Psoas muscle (tissue), 8 donors: ENCODE measurements around the gene PGF. TPM values are rescaled to one million over a fixed set of nuclear protein-coding genes. Genes with fewer than 3 reads are reported as not detected.

Experiments used
- ATAC-seq, 4 donors: fragments of 200-7000 bp; cut with Tn5 transposase; one replicate each; pipeline ENCODE4 v1.9.1; 2020; ENCODE audit warnings: moderate library complexity in 3 of 4, mild to moderate bottlenecking in 2 of 4
- DNase-seq, 2 donors: peaks; one replicate each; pipeline ENCODE4 v3.0.0-alpha.2; 2020
- H3K27ac ChIP-seq: fragments of 200-600 bp; one replicate; pipeline ENCODE4 v1.8.0; 2022
- H3K27me3 ChIP-seq, 3 donors: fragments of 200-600 bp in 1 of 3; one replicate each; pipeline versions ENCODE4 v1.6.1 to v1.8.0; 2013 to 2022; ENCODE audit warnings: low read length in 2 of 3, mild to moderate bottlenecking in 2 of 3, moderate library complexity in 1 of 3; ENCODE audit not compliant: insufficient read depth in 3 of 3
- H3K36me3 ChIP-seq, 2 donors: fragments of 200-600 bp in 1 of 2; one replicate each; pipeline versions ENCODE4 v1.6.1 to v1.8.0; 2013 to 2022; ENCODE audit warnings: low read depth in 1 of 2, mild to moderate bottlenecking in 1 of 2, moderate library complexity in 1 of 2; ENCODE audit not compliant: insufficient read depth in 1 of 2
- H3K4me1 ChIP-seq: fragments of 200-600 bp; one replicate; pipeline ENCODE4 v1.8.0; 2022
- H3K4me3 ChIP-seq: fragments of 200-600 bp; one replicate; pipeline ENCODE4 v1.8.0; 2022; ENCODE audit warnings: mild to moderate bottlenecking
- H3K9me3 ChIP-seq: fragments of 200-600 bp; one replicate; pipeline ENCODE4 v1.8.0; 2022
- CTCF ChIP-seq: fragments of 200-600 bp; IDR thresholded peaks from one replicate; pipeline ENCODE4 v1.8.0; 2022; ENCODE audit warnings: antibody characterized with exemption
- WGBS, 3 donors: extraction: QIAGEN DNeasy Blood & Tissue Kit; methylation state at CpG; one replicate each; pipeline versions ENCODE4 v1.1.6 to v1.1.7; 2013; 5-methylcytosine and 5-hydroxymethylcytosine counted together
- intact Hi-C, 2 donors: fragments of 100-400 bp; cut with DNase I; formaldehyde crosslinking; loops; one replicate each; pipeline versions ENCODE4 v1.11.0 to v1.14.2; 2022
- polyA plus RNA-seq, 3 donors: library from polyadenylated mRNA; stranded (reverse); fragments of 200-250 nt; gene quantifications; one replicate each; pipeline ENCODE4 v1.2.3, GENCODE V29; 2013
- total RNA-seq, 4 donors: library from RNA; stranded (reverse); fragmentation: NEBNext Ultra II Directional in 2 of 4; extraction: Animal tissue kit (Norgen Biotek cat#: 25700) in 2 of 4; gene quantifications; one replicate each; pipeline versions ENCODE4 v1.2.1 to v1.2.4, GENCODE V29; 2021 to 2023
- donor health status: healthy with polysubstance abuse.
- donor health status: DM: no; HTN: no; CAD: no; lungs with moderate emphysema.
- donor health status: Bipolar disorder and iron deficiency.
- donor health status: healthy.
- donor health status: DM: yes; HTN: yes; CAD: no.
- donor health status: DM: no; HTN: no; CAD: no.
- donor health status: DM: no; HTN: no; CAD: no.
- donor health status: DM: yes; HTN: yes; CAD: no.

PGF gene
- total and polyA plus RNA-seq, 7 donors = 2.5 to 9.8 (median 7.9) TPM

GRCh38 chr14:74946659-74947281, 8.6 kb downstream of the PGF start:
- H3K27me3 ChIP-seq = no peaks in the 10 kb centered on the region
- no peak for TF ChIP-seq CTCF
- peak in 1 of 2 donors; percentile 72 for DNase-seq
- H3K36me3 ChIP-seq = no peaks in the 10 kb centered on the region
- peaks cover 8% of the 10 kb centered on the region for H3K4me1 ChIP-seq
- intact Hi-C loops = loop anchor here (5.0 to 10.0 kb wide), 3 partner anchors 56 to 138 kb away; partner anchors contain the start of gene EIF2B2 (in 2 of the 2)
- no peaks in the 10 kb centered on the region for H3K9me3 ChIP-seq
- WGBS, 3 donors = 22 to 29% (median 23%) methylated on average over 5 of the region's 5 CpGs
- no peak overlapping the region for H3K27ac ChIP-seq
- ATAC-seq = peak in 3 of 4 donors; percentile 21 to 29 (median 26)
- no peak overlapping the region for H3K4me3 ChIP-seq

- peaks cover 15% of the 10 kb centered on the region for H3K4me1 ChIP-seq
- no peak overlapping the region for H3K4me3 ChIP-seq
- 43 to 48% (median 43%) methylated on average over 17 of the region's 17 CpGs for WGBS, 3 donors
- H3K9me3 ChIP-seq = no peaks in the 10 kb centered on the region
- DNase-seq (peak; percentile 78 to 85), ATAC-seq (peak; percentile 82 to 91 (median 86))
- TF ChIP-seq CTCF = peak; percentile 89
- no peak overlapping the region for H3K27ac ChIP-seq
- intact Hi-C loops = loop anchor here (5.0 to 10.0 kb wide), 3 partner anchors 56 to 139 kb away; partner anchors contain the start of gene EIF2B2 (in 2 of the 2)
- H3K27me3 ChIP-seq = no peaks in the 10 kb centered on the region
- H3K36me3 ChIP-seq = no peaks in the 10 kb centered on the region
Observed at GRCh38 chr14:74945852-74946658, 9.3 kb downstream of the PGF start.

GRCh38 chr14:74945261-74945851, 10.0 kb downstream of the PGF start:
- peak in 3 of 4 donors; percentile 24 to 40 (median 35) for ATAC-seq
- peak; percentile 41 for TF ChIP-seq CTCF
- 57 to 65% (median 64%) methylated on average over 17 of the region's 17 CpGs for WGBS, 3 donors
- Histone ChIP-seq H3K27ac (peak overlapping the region; percentile 30), H3K4me1 (peaks cover 22% of the 10 kb centered on the region), H3K4me3 (no peak overlapping the region), H3K9me3 (no peaks in the 10 kb centered on the region), H3K27me3 (no peaks in the 10 kb centered on the region), H3K36me3 (no peaks in the 10 kb centered on the region)
- intact Hi-C loops = loop anchor here (5.0 to 10.0 kb wide), 3 partner anchors 57 to 139 kb away; partner anchors contain the start of gene EIF2B2 (in 2 of the 2)
- peak; percentile 51 to 66 for DNase-seq

- H3K27ac ChIP-seq = peak overlapping the region; percentile 90
- no peaks in the 10 kb centered on the region for H3K36me3 ChIP-seq
- no peak for TF ChIP-seq CTCF
- ATAC-seq (no peak), DNase-seq (no peak)
- H3K27me3 ChIP-seq = no peaks in the 10 kb centered on the region
- no peak overlapping the region for H3K4me3 ChIP-seq
- H3K9me3 ChIP-seq = no peaks in the 10 kb centered on the region
- intact Hi-C loops = loop anchor here in 1 of 2 donors (10.0 kb wide), 1 partner anchor 142 kb away; no protein-coding TSS in a partner anchor
- H3K4me1 ChIP-seq = peaks cover 41% of the 10 kb centered on the region
- 82 to 85% (median 84%) methylated on average over 11 of the region's 11 CpGs for WGBS, 3 donors
Observed at GRCh38 chr14:74942608-74943007, 12.8 kb downstream of the PGF start.
